ENCODE measurements around the gene DTX1.

Gene DTX1

DNA sequence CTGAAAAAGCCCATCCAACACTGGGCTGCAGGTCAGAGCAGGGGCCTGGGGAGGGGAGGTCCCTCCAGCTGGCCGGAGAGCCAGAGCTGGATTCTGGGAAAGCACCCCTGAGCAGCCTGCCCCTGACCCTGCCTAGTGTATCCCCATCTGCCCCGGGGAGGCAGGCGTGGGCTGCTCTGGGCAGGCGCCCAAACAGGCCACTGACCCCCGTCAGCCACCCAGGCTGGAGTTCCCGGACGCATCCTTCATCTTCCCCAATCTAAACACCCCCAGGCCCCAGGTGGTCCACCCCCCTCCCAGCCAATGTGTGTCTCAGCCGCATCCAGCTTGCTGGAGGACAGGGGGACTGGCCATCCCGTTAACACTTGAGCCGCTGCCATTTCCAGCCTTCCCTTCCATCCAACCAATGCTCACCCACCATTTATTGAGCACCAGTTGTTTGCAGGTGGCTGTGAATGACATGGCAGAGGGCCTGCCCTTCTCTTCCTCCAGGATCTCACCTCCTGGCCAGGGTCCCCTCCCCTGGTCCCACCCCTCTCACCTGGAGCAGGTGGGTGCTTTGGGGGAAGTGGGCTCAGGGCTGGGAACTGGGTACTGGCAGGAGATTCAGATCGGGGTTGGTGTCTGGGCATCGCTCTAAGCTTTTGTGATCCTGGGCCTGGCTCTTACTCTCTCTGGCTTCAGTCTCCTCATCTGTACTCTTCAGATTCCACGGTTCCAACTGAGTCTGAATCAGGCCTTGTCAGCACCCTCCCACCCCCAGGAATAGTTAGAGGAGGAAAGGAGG lies 743 bp upstream of the DTX1 start:
- DNase-seq: no peak

DNA sequence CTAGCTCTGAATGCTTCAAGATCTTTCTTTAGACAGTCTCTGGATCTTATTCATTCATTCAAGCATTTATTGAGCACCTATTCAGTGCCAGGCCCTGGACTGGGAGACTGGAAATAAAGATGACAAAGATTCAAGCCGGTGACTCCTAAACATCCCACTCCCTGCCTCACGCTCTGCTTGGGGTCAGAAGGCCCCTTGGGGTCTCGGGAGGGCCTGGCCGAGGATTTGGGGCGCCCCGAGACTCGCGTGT lies 224 bp upstream of the DTX1 start:
- DNase-seq: no peak

DNA sequence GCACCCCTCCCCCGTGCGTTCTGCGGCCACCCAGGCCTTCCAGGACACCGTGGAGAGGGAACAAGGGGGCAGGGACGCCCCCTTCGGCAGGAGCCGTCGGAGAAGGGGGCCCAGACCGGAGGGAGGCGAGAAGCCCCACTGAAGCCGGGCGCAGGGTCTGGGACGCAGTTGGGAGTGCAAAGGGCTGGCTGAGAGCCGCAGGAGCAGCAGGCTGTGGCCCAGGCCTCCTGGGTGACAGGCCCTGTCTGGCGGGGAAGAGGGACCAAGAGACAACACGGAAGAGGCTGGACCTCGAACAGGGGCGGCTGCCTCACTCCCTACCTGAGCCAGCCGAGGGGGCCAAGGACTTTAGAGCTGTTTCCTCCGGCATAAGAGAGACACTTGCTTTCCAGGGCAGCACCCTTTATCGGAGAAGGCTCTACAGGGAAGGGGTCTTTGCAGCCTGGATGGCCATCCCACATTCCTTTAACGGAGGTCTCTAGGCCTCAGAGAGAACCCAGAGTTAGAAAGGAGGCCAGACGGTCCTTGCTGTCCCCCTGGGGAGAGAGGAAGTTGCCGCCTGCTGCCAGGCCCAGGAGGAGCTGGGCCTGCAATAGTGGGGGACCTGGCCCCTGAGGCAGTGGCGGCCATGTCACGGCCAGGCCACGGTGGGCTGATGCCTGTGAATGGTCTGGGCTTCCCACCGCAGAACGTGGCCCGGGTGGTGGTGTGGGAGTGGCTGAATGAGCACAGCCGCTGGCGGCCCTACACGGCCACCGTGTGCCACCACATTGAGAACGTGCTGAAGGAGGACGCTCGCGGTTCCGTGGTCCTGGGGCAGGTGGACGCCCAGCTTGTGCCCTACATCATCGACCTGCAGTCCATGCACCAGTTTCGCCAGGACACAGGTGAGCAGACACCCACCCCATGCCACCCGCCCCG lies 1.3 kb downstream of the DTX1 start:
- DNase-seq: no peak

DNA sequence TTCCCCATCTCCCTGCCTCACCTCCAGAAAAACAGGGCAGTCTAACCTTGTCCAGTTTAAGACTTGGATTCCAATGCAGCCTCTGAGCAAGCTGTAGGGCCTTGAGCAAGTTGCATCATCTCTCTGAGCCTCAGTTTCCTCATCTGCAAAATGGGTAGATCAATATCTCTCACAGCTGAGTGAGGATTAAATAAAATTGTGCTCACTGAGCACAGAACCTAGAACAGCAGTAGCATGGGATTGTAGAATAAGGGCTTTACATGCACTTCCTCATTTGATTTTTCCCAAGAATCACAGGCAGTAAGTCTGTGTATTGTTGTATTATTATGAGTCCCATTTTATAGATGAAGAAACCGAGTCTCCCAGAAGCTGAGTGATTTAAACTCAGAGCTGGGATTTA lies 2.0 kb downstream of the DTX1 start:
- no peak for DNase-seq

DNA sequence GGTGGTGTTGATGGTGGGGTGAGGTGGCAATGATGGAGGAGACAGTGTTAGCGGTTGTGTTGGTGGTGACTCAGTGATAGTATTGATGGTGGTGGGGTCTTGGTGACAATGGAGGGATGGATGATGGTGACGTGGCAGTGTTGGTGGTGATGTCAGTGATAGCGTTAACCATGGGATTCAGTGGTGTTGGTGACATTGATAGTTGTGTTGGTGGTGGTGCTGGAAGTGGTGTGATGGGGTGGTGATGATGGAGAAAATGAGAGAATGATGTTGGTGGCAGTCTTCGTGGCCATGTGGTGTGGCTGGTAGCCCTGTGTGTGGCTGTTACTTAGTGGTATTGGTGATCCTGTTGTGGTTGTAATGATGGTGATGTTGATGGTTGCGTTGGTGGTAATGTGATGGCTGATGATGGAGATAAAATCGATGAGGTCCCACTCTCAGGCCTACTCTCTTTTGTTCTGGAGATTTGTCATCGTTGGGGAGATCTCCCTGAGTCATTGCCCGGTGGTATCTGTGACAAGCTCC lies 2.6 kb downstream of the DTX1 start:
- no peak for DNase-seq

DNA sequence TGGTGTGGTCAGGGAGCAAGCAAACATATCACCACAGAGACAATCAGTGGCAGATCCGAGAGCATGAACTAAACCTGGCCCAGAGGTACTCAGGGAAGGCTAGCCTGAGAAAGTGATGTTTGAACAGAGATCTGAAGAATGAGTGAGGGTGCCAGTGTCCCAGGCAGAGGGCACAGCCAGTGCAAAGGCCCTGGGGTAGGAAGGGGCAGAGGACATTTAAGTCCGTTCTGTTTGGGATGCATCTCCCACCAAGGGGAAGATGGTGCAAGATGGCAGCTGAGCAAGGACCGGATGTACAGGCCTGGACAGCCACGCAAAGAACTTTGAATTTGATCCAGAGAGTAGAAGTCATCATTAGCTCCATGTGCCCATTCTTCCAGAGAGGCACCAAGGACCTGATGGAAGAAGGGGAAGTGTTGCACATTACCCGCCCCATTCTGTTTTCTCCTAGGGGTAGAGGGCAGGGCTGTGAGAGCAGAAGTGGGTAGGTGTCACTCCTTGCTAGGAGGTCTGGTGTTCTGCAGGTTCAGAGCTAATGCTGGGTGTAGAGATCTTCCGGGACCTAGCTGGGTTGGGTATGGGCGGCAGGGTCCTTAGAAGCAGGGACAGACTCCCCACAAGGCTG lies 3.9 kb downstream of the DTX1 start:
- DNase-seq: no peak

DNA sequence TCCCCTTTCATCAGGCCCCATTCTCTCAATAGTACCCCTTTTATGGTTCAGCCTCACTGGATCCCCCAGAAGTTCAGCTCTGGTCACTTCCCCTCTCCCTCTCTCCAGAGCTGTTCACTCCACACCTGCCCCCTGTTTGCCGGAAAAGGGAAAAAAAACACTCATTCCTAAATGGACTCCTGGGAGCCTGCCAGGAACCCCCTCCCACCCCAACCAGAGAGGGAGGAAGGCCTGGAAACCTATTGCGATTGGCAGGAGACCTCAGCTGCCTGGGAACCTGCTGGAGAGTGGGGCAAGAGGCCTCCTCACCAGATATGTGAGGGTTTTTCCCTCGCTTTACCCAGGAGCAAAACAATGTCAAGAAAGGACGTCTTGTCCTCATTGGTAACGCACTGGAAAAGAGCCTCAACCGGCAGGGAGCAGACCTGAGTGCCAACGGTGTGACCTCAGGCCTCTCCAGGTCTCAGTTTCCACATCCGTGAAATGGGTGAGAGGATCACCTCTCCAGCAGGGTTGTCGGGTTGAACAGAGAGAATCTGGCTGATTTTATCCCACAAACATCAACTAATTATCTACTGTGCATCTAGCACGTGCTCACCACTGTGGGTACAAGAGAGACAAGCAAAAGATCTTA lies 4.6 kb downstream of the DTX1 start:
- no peak for DNase-seq

DNA sequence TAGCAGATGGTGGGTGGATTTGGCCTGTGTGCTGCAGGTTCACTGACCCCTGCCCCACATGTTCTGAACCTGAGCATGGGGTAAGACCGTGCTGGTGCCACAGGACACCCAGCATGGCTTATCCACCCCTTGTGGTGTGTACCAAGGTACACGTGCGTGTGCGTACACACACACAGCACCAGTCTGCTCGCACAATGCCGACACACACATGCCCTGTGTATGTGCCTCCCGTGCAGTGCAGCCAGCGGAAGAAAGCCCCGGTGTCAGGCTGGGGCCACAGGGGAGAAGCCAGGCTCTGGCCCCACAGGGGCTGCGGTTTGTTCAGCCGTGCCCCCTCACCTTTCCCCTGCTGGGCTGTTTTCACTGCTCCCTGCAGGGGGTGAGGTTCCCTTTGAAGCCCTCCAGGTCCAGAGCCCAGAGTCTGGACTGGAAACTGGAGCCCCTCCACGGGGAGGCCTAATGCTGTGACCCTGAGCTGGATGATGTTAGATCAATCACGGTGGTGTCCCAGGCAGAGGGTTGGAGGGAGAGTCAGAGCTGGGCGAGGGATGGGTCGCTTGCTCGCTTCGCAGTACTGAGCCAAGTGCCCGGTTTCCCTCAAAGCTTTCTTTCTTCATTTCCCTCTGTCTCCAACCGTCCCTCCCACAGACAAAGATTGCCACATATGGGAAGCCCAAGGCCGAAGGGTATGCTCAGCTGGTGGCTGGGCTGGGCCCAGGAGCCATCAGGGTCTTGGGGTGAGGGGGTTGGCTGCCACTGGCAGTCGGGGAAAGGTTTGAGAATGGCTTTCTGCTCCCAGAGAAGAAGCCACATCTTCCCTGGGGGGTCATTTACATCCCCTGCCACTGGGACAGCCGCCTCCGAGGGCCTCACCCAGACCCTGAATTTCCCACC lies 6.2 kb downstream of the DTX1 start:
- no peak for DNase-seq

DNA sequence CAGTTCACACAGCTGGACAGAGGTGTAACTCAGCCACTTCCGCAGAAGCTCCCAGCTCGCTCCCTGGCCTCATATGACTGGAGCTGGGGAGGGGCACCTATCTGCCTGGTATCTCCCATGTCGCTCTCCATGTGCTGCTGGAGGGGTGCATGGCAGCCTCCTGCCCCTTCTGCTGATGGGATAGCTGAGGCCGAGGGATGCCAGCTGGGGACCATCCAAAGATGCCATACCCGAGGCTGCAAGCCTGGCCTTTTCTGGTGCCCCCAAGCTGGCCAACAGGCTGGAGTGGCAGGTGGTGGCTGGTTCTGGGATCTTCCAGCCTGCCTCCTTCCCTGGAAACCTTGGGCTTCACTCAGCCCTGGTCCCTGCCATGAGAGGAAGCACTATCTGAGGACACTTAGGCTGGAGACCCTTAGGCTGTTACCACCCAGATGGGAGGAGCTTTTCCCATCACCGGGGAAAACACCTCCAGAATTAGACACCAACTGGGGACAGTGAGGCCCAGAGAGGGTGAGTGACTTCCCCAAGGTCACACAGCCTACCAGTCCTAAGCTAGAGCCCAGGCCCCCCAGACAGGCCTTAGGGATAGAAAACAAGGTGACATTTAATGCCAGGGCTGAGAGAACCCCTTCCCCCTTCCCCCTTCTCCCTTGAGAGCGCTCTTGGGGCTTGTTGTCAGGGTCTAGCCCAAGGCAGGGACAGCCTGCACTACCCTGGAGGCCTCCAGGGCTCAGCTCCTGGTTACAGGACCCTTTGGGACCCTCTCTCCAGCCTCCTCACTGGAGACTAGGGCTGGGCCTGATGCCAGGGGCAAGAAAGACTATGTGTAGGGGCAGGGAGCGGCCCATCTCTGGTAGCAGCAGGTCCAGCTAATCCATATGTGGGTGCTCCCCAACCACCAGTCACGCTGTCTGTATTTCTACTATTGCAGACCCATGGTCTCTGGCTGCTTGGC lies 7.1 kb downstream of the DTX1 start:
- no peak for DNase-seq

DNA sequence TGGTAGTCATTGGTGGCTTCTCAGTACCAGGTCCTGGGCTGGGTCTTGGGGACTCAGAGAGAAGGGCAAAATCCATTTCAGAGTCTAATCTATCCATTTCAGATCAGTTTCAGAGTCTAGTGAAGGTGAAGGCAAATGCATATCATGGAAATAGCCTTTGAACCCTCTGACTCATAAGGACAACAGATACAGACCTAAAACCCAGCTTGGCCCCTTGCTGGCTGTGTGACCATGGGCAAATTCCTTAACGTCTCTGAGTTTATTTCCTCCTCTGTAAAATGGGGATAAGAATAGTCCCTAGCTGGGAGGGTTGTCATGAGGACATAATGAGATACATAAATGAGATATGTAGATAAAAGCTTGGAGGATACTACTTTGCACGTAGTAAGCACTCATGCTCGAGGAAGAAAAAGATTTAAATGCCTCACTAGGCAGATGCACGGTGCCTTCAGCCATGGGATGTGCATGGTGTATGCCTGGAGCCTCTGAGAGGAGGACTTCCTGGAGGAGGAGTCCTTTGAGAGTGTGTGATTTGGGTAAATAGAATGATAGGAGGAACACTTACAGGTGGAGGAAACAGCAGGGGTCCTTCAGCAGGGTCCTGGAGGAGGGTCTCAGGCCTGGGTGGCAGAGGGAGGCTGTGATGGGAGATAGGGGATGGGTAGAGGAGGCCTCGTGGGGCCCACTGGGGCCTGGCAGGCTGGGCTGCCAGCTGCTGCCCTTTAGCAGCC lies 8.0 kb downstream of the DTX1 start:
- DNase-seq: no peak

DNA sequence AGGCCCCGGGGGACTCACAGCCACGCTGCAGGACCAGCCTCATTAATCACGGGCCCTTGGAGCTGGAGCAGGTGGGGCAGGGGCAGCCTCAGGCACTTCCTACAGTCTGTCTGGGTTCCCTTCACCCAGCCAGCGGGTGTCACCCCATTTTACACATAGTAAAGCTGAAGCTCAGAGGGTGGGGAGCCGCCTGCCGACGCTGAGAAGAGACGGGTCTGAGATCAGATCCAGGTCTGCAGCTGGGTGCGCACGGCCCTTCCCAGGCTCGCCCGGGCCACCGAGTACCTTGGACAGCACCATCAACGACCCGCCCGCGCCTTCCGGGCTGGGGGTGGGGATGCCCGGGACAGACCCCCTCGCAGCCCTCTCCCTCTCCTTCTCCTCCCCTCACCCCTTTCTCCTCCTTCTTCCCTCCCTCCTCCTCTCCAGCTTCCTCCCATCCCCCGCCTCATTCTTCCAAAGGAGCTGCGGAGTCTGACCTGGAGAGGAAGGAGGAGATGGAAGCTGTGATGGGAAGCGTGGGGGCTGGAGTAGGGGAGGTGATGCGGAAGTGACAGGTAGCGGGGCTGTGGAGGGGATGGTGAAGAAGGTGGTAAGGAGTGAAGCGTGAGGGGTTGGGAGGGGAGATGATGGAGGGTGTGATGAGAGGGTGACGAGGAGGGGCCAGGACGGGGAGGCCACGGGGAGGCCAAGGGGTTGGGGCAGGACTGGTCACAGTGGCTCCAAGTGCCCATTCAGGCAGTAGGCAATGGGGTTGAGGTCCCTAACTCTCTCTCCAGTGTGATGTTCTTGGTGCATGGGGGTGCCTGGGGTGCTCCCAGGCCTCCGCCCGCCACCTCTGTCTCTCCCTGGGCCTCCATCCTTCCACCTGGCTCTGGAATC lies 8.8 kb downstream of the DTX1 start:
- no peak for DNase-seq

DNA sequence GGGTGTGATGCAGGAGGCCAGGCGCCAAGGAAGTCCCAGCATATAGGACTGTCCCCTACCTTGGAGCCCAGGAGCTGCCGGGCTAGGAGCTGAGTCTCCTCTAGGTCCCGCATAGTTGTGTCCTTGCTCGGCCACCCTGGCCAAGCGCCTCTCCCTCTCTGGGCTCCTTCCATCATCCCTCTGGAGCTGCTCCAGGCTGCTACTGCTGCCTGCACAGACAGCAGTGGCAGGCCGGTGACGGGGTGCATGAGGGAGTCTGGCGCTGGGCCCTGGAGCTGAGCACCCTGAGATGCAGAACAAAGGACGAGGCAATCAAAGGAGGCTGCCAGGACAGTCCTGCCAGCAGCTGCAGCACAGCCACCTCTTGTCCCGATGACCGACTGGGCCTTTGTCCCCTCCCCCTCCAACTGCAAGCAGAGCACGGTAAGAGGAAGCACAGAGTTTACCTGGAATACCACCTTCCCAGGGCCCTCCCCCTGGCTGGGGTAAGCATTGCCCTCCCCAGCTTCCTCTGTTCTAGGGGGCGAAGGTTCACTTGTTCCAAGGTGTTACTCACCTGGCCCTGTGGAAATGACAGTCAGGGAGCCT lies 10.4 kb downstream of the DTX1 start:
- DNase-seq: no peak

DNA sequence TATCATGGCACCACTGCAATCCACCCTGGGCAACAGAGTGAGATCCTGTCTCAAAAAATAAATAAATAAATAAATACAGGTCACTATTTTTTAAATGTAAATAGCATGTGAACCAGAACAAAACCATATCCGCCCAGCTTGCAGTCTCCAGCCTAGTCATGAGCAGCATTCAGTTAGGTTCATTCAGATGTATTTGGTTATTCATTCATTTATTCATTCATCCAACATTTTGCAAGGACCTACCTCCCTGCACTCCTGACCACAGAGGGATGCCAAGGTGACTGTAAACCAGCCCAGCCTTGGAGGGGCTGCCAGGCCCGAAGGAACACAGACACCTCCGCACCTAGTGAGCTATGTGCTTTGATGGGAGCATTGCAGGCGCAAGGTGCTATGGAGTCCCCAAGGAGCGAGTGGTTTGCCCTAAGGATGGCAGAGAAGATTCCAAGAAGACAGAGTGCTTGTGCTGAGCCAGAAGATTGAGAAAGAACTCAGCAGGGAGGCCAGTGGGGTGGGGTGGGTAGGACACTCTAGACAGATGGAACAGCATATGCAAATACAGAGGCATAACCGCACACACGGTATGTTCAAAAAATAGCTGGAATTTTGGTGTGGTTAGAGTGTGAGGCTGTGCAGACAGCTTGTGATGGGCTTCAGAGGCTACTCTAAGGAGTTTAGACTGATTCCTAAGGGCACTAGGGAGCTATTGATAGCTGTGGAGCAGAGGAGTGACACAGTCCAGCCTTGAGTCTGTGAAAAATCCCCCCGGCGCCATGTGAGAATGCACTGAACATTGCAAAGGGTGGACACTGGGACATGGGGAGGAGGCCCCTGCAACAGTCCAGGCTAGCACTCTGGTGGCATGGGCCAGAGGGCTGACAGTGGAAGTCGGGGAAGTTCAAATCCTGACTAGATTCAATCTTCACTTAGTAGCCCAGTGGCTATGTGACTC lies 11.7 kb downstream of the DTX1 start:
- DNase-seq: no peak

DNA sequence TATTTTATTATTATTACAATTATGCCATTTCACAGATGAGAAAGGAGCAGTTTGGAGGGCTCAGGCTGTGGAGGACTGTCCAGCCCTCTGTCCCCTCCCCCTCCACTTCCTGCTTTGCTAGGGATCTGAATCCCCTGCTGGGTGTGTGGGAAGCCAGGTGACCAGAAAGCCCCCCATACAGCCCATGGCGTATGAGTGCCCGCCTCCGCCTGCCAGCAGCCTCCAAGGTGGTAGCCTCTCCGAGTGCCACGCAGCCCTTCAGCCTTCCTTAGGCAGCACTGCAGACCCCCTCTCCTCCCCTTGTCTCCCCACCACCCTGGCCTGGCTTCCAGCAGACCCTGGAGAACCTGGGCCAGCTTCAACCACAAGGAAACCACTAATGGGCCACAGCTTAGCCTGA lies 12.6 kb downstream of the DTX1 start:
- DNase-seq: no peak

DNA sequence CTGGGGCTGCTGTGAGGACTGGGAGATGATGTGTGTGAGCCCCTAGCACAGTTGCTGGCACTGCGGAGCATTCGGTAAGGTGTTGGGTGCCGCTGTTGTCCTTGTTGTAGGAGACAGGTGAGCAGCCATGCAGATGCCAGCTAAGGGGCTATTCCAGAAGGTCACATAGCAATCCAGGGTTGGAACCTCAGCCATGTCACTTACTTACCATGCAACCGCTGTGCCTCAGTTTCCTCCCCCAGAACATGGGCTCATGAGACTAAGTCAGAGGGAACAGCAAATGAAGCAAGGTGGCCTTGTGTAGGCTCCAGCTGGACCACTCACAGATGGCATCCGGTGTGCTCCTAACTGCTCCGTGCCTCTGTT lies 13.2 kb downstream of the DTX1 start:
- no peak for DNase-seq

DNA sequence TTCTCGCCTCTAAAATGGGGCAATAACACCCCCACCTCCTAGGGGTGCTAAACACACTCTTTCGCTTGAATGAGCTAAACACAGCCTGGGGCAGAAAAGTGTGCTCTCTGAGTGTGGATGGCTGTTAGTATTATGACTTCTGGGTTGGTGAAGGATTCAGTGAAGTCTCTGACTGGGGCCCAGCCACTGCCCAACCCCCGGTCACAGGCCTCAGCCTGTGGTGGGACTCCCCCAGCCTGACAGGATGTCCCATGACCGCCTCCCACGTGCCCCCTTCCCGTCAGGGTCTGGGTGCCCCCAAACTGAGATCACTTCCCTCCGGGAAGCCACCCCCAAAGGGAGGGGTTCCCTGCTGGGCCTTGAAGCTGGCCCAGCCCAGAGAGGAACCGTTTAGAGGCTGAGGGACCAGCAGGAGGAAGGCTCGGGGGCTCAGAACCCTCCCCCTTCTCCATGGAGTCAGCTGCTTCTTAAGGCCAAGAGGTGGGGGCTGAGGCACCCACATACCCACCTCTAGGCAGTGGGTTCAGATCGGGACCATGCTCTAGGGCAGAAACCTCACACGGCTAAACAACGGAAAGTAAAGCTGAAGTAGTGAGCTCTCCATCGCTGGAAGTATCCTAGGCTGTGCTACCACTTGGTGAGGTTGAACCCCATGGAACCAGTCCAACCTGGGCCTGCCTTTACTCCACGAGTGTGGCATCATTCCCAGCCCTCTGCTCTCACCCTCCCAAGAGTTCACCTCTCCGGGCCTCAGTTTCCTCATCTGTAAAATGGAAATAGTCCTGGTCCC lies 13.8 kb downstream of the DTX1 start:
- peak; percentile 84 for DNase-seq

Data from GDM1 (cell line).